Measurements from ENCODE around the gene TSHZ2. TPM values are rescaled to one million over a fixed set of nuclear protein-coding genes. Genes with fewer than 3 reads are reported as not detected.

TSHZ2 gene
- total RNA-seq, 1 experiment from 2014 or later = 0.07 TPM

- Histone ChIP-seq H2AK5ac (ENCODE audit: insufficient read length, low read length) (no peak overlapping the region), H2BK15ac (ENCODE audit: low read depth, low read length) (no peak overlapping the region), H3K9ac (ENCODE audit: extremely low read depth, insufficient read length, low read length) (no peak overlapping the region), H3K79me2 (ENCODE audit: insufficient read depth, low read length) (peaks cover 2% of the 10 kb centered on the region; the same call in 1 of the 2 replicates), H4K8ac (replicated peaks; ENCODE audit: insufficient read length, low read depth, low read length) (no peak overlapping the region), H3K23me2 (ENCODE audit: insufficient read length, low read depth, low read length, poor library complexity, severe bottlenecking) (no peaks in the 10 kb centered on the region), H3K56ac (ENCODE audit: insufficient read length, low read depth, low read length) (no peak overlapping the region), H3K27ac (ENCODE audit: insufficient read length, low read depth, low read length) (no peak overlapping the region), H2BK5ac (ENCODE audit: insufficient read length, low read length) (no peak overlapping the region), H4K20me1 (ENCODE audit: control insufficient read depth, insufficient read depth, insufficient read length) (no peaks in the 10 kb centered on the region), H2AFZ (ENCODE audit: low read length) (no peak overlapping the region), H3K4me1 (ENCODE audit: insufficient read depth, low read length) (no peaks in the 10 kb centered on the region), H4K5ac (ENCODE audit: insufficient read length, low read depth, low read length) (no peak overlapping the region), H3K4ac (ENCODE audit: low read depth, low read length) (no peak overlapping the region), H2BK20ac (ENCODE audit: low read depth, low read length, poor library complexity, severe bottlenecking) (no peak overlapping the region), H2BK12ac (ENCODE audit: insufficient read length, low read depth, low read length) (no peak overlapping the region), H3K79me1 (ENCODE audit: insufficient read depth, low read depth, low read length, poor library complexity, severe bottlenecking) (no peaks in the 10 kb centered on the region), H4K91ac (ENCODE audit: insufficient read length, low read depth, low read length) (no peak overlapping the region), H3K27me3 (ENCODE audit: insufficient read depth, low read length) (no peaks in the 10 kb centered on the region), H3K4me2 (ENCODE audit: insufficient read depth, insufficient read length, low read length) (no peak overlapping the region), H3K9me3 (ENCODE audit: control insufficient read depth, low read depth, low read length) (no peaks in the 10 kb centered on the region), H3K14ac (ENCODE audit: insufficient read depth, low read length) (no peak overlapping the region), H3T11ph (ENCODE audit: low read length) (no peak overlapping the region), H3K23ac (ENCODE audit: insufficient read length, low read depth, low read length) (no peak overlapping the region), H2BK120ac (ENCODE audit: low read depth, low read length, poor library complexity, severe bottlenecking) (no peak overlapping the region), H3K18ac (ENCODE audit: insufficient read length, low read depth, low read length) (no peak overlapping the region)
- no peak overlapping the region for H3K27ac Mint-ChIP-seq
- TF ChIP-seq CTCF (conservative IDR thresholded peaks at IDR 0.05) = no peak
- peaks cover 5 to 6% of the 10 kb centered on the region in 2 experiments; a peak in 2 of 4 replicates for H3K4me1 Mint-ChIP-seq
- H3K4me3 Mint-ChIP-seq = no peak overlapping the region
- no CpG with 5 or more reads among the region's 4 CpGs for WGBS (ENCODE audit: extremely low coverage, insufficient read length, low lambda C conversion rate)
- H3K27me3 Mint-ChIP-seq (ENCODE audit: low read depth) = no peaks in the 10 kb centered on the region
- DNase-seq = no peak
- no peaks in the 10 kb centered on the region for H3K9me3 Mint-ChIP-seq
- H3K36me3 Mint-ChIP-seq (ENCODE audit: insufficient read depth in 1 of 3, low read depth in 3 of 3) = no peaks in the 10 kb centered on the region; a peak in 1 of 7 replicates
These were observed 515.5 kb downstream of the TSHZ2 start for GRCh38 chr20:53487461-53488200.

Measured in H9 (cell line).